Right atrium auricular region (tissue), 2 donors: ENCODE results near the gene NDUFA13. TPM values are rescaled to one million over a fixed set of nuclear protein-coding genes. Genes with fewer than 3 reads are reported as not detected.

Experiments
- DNase-seq: peaks from one replicate; pipeline ENCODE4 v3.0.0-alpha.2; 2019; ENCODE audit warnings: low spot score
- H3K27ac ChIP-seq, 2 donors: fragments of 200-600 bp; sonication (generic); 1 replicate in 1 of 2; 2 replicates in 1 of 2; pipeline ENCODE4 v1.5.1; 2016 to 2019
- H3K27me3 ChIP-seq, 2 donors: fragments of 200-600 bp; sonication (generic); one replicate each; pipeline versions ENCODE4 v1.5.1 to v1.6.0; 2017 to 2019
- H3K36me3 ChIP-seq: fragments of 200-600 bp; sonication (generic); one replicate; pipeline ENCODE4 v1.5.1; 2016
- H3K4me1 ChIP-seq, 2 donors: fragments of 200-600 bp; sonication (generic); one replicate each; pipeline versions ENCODE4 v1.5.1 to v1.6.0; 2017 to 2019
- H3K4me3 ChIP-seq, 2 donors: fragments of 200-600 bp; sonication (generic); 1 replicate in 1 of 2; 2 replicates in 1 of 2; pipeline ENCODE4 v1.5.1; 2017 to 2019; ENCODE audit warnings: mild to moderate bottlenecking in 1 of 2, moderate library complexity in 1 of 2
- H3K9me3 ChIP-seq, 2 donors: fragments of 200-600 bp; sonication (generic); one replicate each; pipeline ENCODE4 v1.5.1; 2019
- total RNA-seq, 2 donors: library from RNA; depleted of rRNA; stranded (reverse); fragments of >200 nt; gene quantifications; one replicate each; pipeline ENCODE4 v1.1.0, GENCODE V29; 2016
- TF ChIP-seq, protein P1 (sequence below), 2 donors: fragments of 200-600 bp; sonication (generic); IDR thresholded peaks; one replicate each; pipeline ENCODE4 v1.5.1; 2019; ENCODE audit warnings: antibody characterized with exemption in 2 of 2

Gene NDUFA13
- total RNA-seq, 2 donors from 2014 or later: 59.3 to 198 TPM

DNA sequence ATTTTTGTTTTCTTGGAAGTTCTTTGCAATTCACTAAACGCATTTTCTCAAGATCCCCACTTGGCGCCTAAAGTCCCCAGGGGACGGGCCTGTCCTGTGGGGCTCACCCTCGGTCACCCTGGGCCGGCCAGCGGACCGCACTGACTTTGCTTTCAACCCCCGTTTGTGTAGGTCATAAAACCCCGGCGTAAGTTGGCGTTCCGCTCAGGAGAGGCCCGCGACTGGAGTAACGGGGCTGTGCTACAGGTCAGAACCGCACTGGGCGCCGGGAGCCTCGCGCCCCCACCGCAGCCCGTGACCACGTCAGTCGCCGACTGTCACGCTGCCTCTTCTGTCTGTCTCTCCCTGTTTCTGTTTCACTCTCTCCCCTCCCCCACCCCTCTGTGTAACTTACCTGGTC lies 14.2 kb upstream of the NDUFA13 start:
- Histone ChIP-seq H3K4me3 (no peak overlapping the region), H3K9me3 (no peaks in the 10 kb centered on the region), H3K27ac (no peak overlapping the region), H3K36me3 (peaks cover 93% of the 10 kb centered on the region), H3K4me1 (no peaks in the 10 kb centered on the region), H3K27me3 (no peaks in the 10 kb centered on the region)
- no peak for DNase-seq
- TF ChIP-seq, protein P1, sequence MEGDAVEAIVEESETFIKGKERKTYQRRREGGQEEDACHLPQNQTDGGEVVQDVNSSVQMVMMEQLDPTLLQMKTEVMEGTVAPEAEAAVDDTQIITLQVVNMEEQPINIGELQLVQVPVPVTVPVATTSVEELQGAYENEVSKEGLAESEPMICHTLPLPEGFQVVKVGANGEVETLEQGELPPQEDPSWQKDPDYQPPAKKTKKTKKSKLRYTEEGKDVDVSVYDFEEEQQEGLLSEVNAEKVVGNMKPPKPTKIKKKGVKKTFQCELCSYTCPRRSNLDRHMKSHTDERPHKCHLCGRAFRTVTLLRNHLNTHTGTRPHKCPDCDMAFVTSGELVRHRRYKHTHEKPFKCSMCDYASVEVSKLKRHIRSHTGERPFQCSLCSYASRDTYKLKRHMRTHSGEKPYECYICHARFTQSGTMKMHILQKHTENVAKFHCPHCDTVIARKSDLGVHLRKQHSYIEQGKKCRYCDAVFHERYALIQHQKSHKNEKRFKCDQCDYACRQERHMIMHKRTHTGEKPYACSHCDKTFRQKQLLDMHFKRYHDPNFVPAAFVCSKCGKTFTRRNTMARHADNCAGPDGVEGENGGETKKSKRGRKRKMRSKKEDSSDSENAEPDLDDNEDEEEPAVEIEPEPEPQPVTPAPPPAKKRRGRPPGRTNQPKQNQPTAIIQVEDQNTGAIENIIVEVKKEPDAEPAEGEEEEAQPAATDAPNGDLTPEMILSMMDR (IDR thresholded peaks at IDR 0.05): no peak

DNA sequence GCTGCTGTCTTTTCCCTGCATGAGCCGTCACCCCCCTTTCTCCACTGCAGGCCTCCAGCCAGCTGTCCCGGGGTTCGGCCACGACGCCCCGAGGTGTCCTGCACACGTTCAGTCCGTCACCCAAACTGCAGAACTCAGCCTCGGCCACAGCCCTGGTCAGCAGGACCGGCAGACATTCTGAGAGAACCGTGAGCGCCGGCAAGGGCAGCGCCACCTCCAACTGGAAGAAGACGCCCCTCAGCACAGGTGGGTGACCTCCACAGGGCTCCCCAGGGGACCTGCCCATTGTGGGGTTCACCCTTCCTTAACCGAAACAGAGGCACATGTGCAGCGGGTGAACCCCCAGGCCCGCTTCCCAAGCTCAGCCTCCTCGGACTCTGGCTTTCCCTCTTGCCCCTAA lies 13.7 kb upstream of the NDUFA13 start:
- H3K9me3 ChIP-seq: no peaks in the 10 kb centered on the region
- H3K27ac ChIP-seq: no peak overlapping the region
- peaks cover 91% of the 10 kb centered on the region for H3K36me3 ChIP-seq
- H3K4me3 ChIP-seq: no peak overlapping the region
- no peak for DNase-seq
- no peaks in the 10 kb centered on the region for H3K27me3 ChIP-seq
- TF ChIP-seq, protein P1 (IDR thresholded peaks at IDR 0.05): no peak
- H3K4me1 ChIP-seq: no peaks in the 10 kb centered on the region

DNA sequence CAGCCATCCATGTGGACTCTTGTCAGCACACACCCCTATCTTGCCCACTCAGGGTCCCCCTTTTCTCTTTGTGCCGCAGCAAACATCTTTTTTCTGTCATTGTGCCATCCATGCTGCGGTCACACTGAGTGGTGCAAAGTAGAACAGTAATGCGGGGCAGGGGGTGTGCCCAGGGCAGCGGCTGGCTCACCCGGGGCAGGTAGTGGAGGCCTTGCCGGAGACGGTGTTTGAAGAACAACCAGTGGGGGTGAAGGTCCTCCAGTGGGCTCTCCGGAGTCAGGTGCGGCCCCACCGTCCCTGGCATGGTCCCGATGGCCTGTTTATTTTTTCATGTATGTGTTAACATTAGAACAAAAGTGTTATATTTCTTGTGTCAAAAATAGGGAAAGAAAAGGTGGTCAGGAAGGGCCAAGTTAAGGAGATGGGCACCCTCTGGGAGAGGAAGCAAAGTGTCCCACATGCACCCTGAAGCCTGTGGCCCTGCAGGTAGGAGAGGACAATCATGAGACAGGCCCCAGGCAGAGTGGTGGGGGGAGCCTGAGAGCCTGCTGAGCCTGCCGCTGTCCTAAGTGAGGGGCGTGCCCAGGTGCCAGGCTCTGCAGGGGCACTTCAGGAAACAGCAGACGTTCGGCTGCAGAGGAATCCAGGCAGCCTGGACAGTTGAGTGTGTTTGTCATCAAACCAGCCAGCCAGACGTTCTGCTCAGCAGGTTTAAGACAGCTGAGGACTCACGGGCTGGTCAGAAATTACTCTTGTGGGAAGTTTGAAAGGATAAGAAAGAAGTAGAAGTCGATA lies 13.0 kb upstream of the NDUFA13 start:
- H3K9me3 ChIP-seq: no peaks in the 10 kb centered on the region
- no peak overlapping the region for H3K27ac ChIP-seq
- DNase-seq: no peak
- H3K36me3 ChIP-seq: peaks cover 88% of the 10 kb centered on the region
- H3K27me3 ChIP-seq: no peaks in the 10 kb centered on the region
- TF ChIP-seq, protein P1 (IDR thresholded peaks at IDR 0.05): no peak
- no peaks in the 10 kb centered on the region for H3K4me1 ChIP-seq
- H3K4me3 ChIP-seq: no peak overlapping the region

DNA sequence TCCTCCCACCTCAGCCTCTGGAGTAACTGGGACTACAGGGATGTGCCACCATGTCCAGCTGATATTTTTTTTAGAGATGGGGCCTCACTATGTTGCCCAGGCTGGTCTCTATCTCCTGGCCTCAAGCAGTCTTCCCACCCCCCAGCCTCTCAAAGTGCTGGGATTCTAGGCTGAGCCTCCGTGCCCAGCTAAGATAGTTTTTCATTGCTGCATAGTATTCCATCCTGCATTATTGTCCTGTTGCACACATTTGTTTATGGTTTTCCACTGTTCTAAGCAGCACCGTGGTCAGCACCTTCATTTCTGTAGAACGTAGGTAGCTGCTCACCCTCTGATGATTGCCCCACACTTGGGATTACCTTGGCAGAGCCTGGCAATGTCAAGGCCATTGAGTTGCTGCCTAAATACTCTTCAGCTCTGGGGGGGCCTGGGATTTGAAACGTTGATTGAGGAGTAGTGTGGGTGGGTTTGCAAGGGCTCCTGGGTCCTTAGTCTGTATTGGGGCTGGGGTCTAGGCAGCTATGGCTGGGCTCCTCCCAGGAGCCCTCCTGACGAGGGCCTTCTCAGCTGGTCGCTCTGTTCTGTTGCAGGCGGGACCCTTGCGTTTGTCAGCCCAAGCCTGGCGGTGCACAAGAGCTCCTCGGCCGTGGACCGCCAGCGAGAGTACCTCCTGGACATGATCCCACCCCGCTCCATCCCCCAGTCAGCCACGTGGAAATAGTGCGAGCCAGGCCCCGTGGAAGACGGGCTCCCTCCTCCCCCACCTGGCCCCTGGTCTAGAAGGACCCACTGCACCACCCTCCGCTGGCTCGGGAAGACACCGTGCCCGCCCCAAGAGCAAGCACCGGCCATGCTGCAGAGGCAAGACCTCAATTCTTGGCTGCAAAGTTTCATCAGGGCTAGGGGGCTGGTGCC lies 11.0 kb upstream of the NDUFA13 start:
- no peak for DNase-seq
- Histone ChIP-seq H3K27ac (no peak overlapping the region), H3K9me3 (no peaks in the 10 kb centered on the region), H3K27me3 (no peaks in the 10 kb centered on the region), H3K4me1 (no peaks in the 10 kb centered on the region), H3K4me3 (no peak overlapping the region), H3K36me3 (peaks cover 68% of the 10 kb centered on the region)
- TF ChIP-seq, protein P1 (IDR thresholded peaks at IDR 0.05): no peak

DNA sequence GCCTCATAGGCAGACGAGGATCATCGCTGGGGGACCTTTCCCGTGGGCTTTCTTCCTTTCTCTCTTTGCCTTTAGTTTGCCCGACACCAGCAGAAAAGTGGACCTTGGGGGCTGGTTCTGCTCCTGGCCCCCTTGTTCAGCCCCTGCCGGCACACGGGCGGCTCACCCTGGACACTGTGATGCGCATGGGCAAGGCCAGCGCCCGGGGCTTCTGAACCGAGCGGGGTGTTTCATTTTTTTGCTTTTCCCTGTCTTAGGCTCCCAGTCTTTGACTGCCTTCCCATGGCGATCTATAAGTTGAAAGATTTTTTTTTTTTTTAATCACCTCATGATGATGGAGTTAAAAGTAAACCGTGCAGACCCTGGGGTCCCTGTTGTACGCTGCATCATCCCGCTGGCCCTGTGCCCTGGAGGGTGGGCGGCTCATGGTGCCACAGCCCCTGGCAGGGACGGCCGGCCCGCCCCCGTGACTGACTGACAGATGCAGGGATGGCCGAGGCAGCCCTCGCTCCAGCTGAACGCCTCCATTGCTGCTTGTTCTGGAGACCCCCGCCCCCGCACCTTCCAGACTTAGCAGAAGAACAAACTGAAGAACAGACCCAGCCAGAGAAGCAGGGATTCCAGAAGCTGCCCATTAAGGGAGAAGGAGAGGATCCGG lies 10.2 kb upstream of the NDUFA13 start:
- H3K27ac ChIP-seq: no peak overlapping the region
- H3K27me3 ChIP-seq: no peaks in the 10 kb centered on the region
- H3K36me3 ChIP-seq: peaks cover 60% of the 10 kb centered on the region
- TF ChIP-seq, protein P1 (IDR thresholded peaks at IDR 0.05): no peak
- H3K9me3 ChIP-seq: no peaks in the 10 kb centered on the region
- DNase-seq: no peak
- no peak overlapping the region for H3K4me3 ChIP-seq
- H3K4me1 ChIP-seq: no peaks in the 10 kb centered on the region
